ENCODE results near the gene RAD51AP1. TPM values are rescaled to one million over a fixed set of nuclear protein-coding genes. Genes with fewer than 3 reads are reported as not detected.

RAD51AP1 gene
- polyA plus RNA-seq, 1 donor (not counting 4 experiments of a cell fraction or from before 2014, with no cell fraction given): 13.0 TPM

DNA sequence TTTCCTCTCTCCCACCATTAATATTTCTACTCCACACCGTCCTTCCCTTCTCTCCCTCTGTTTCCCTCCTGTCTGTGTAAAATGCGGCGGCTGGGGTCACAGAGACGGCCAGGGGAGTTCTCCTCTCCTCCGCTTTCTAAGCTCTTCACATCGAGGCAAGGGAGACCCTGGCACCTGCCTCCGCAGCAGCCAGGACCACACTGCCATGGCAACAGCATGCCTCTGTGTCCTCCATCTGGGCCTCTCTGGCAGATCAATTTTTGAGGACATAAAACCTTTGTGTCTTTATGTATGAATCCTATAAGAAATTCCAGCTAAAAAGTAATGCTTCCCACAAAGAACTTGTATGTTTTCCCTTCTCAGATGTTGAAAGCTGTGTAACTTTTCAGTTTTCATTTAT is 64.7 kb downstream of the RAD51AP1 start:
- H3K27ac ChIP-seq (ENCODE audit: control insufficient read depth, insufficient read depth, low read length): no peak overlapping the region
- H3K4me1 ChIP-seq (ENCODE audit: control insufficient read depth, extremely low read depth, insufficient read depth, low read length): no peaks in the 10 kb centered on the region
- H3K9me3 ChIP-seq (ENCODE audit: control insufficient read depth, low read depth, low read length): no peaks in the 10 kb centered on the region
- H3K9me1 ChIP-seq (ENCODE audit: control insufficient read depth, extremely low read depth, insufficient read depth, low read length): no peaks in the 10 kb centered on the region
- H2AFZ ChIP-seq (ENCODE audit: control insufficient read depth, low read length): no peak overlapping the region
- H3K79me2 ChIP-seq (ENCODE audit: control insufficient read depth, insufficient read depth, low read length): peaks cover 8% of the 10 kb centered on the region
- dilution Hi-C loops (cut with MboI; ENCODE audit: extremely low pct_ligation_motif_present, low sequenced_read_pairs): no loop called here
- no peak for DNase-seq (ENCODE audit: low read depth, low spot score)
- TF ChIP-seq, protein P1, sequence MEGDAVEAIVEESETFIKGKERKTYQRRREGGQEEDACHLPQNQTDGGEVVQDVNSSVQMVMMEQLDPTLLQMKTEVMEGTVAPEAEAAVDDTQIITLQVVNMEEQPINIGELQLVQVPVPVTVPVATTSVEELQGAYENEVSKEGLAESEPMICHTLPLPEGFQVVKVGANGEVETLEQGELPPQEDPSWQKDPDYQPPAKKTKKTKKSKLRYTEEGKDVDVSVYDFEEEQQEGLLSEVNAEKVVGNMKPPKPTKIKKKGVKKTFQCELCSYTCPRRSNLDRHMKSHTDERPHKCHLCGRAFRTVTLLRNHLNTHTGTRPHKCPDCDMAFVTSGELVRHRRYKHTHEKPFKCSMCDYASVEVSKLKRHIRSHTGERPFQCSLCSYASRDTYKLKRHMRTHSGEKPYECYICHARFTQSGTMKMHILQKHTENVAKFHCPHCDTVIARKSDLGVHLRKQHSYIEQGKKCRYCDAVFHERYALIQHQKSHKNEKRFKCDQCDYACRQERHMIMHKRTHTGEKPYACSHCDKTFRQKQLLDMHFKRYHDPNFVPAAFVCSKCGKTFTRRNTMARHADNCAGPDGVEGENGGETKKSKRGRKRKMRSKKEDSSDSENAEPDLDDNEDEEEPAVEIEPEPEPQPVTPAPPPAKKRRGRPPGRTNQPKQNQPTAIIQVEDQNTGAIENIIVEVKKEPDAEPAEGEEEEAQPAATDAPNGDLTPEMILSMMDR (optimal IDR thresholded peaks at IDR 0.05 in 1 of 3, IDR thresholded peaks at IDR 0.05 in 1 of 3, conservative IDR thresholded peaks at IDR 0.05 in 1 of 3; ENCODE audit: extremely low read depth in 1 of 3, insufficient read depth in 2 of 3, low read length in 3 of 3): no peak
- no peak for TF ChIP-seq EZH2 (IDR thresholded peaks at IDR 0.05; ENCODE audit: low read length)
- H3K36me3 ChIP-seq (ENCODE audit: control insufficient read depth in 2 of 2, extremely low read depth in 1 of 2, insufficient read depth in 2 of 2, low read length in 2 of 2): peaks cover 2 to 8% of the 10 kb centered on the region in 2 experiments
- no peak for FAIRE-seq
- H4K20me1 ChIP-seq (ENCODE audit: control insufficient read depth, extremely low read depth, insufficient read depth, low read length): no peaks in the 10 kb centered on the region
- no peak overlapping the region for H3K4me2 ChIP-seq (ENCODE audit: control insufficient read depth, extremely low read depth, insufficient read depth, low read depth, low read length)
- H3K27me3 ChIP-seq (ENCODE audit: control insufficient read depth, extremely low read depth, insufficient read depth, low read length): peaks cover 2% of the 10 kb centered on the region
- H3K4me3 ChIP-seq (ENCODE audit: control insufficient read depth in 2 of 3, extremely low read depth in 1 of 3, insufficient read depth in 2 of 3, low read depth in 1 of 3, low read length in 3 of 3): no peak overlapping the region
- no peak overlapping the region for H3K9ac ChIP-seq (ENCODE audit: control insufficient read depth, extremely low read depth, insufficient read depth, low read length)

DNA sequence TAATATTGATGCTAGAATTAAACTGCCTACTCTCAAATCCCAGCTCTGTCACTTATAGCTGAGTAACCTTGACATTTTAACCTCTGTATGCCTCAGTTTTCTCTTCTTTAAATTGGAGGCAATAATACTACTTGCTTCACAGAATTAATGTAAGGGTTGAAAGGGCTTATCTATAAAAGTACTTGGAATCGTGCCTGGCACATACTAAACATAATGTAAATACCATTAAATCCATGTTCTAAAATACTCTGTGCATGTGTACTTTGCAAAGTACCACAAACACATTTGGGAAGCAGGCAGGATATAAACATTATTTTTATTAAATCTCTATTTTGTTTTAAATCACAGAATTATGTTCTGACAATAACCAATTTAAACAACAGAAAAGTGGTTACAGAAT is 65.3 kb downstream of the RAD51AP1 start:
- no peak overlapping the region for H3K9ac ChIP-seq (ENCODE audit: control insufficient read depth, extremely low read depth, insufficient read depth, low read length)
- FAIRE-seq: no peak

More for the DNA sequence above, 65.3 kb downstream of the RAD51AP1 start:
- Histone ChIP-seq H3K79me2 (ENCODE audit: control insufficient read depth, insufficient read depth, low read length) (peaks cover 9% of the 10 kb centered on the region), H4K20me1 (ENCODE audit: control insufficient read depth, extremely low read depth, insufficient read depth, low read length) (no peaks in the 10 kb centered on the region), H3K4me3 (ENCODE audit: control insufficient read depth in 2 of 3, extremely low read depth in 1 of 3, insufficient read depth in 2 of 3, low read depth in 1 of 3, low read length in 3 of 3) (no peak overlapping the region), H3K4me2 (ENCODE audit: control insufficient read depth, extremely low read depth, insufficient read depth, low read depth, low read length) (no peak overlapping the region), H3K27ac (ENCODE audit: control insufficient read depth, insufficient read depth, low read length) (no peak overlapping the region), H2AFZ (ENCODE audit: control insufficient read depth, low read length) (no peak overlapping the region), H3K9me3 (ENCODE audit: control insufficient read depth, low read depth, low read length) (no peaks in the 10 kb centered on the region), H3K9me1 (ENCODE audit: control insufficient read depth, extremely low read depth, insufficient read depth, low read length) (no peaks in the 10 kb centered on the region), H3K36me3 (ENCODE audit: control insufficient read depth in 2 of 2, extremely low read depth in 1 of 2, insufficient read depth in 2 of 2, low read length in 2 of 2) (peaks cover 2 to 8% of the 10 kb centered on the region in 2 experiments), H3K27me3 (ENCODE audit: control insufficient read depth, extremely low read depth, insufficient read depth, low read length) (peaks cover 2% of the 10 kb centered on the region), H3K4me1 (ENCODE audit: control insufficient read depth, extremely low read depth, insufficient read depth, low read length) (no peaks in the 10 kb centered on the region)
- DNase-seq (ENCODE audit: low read depth, low spot score): no peak
- TF ChIP-seq EZH2 (IDR thresholded peaks at IDR 0.05; ENCODE audit: low read length): no peak
- TF ChIP-seq, protein P1 (optimal IDR thresholded peaks at IDR 0.05 in 1 of 3, IDR thresholded peaks at IDR 0.05 in 1 of 3, conservative IDR thresholded peaks at IDR 0.05 in 1 of 3; ENCODE audit: extremely low read depth in 1 of 3, insufficient read depth in 2 of 3, low read length in 3 of 3): no peak
- dilution Hi-C loops (cut with MboI; ENCODE audit: extremely low pct_ligation_motif_present, low sequenced_read_pairs): no loop called here
